ENCODE data around the gene CTBS. TPM values are rescaled to one million over a fixed set of nuclear protein-coding genes. Genes with fewer than 3 reads are reported as not detected.

CTBS gene
- total RNA-seq, 1 experiment from 2014 or later = 10.1 TPM

DNA sequence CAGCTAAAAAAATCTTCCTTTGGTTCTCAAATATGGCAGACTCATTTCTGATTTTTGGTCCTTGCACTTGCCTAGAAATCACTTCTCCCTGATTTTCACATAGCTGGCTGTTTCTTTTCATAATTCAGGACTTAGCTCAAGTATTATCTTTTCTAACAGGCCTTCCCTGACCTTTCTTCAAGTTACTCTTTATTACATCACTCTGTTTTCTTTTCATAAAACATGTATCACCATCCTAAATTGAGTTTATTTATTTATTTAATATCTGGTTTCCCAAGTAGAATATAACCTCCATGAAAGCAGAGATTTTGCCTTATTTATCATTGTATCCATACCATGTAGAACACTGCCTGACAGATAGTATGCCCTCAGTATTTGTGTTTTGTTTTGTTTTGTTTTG is 49.6 kb downstream of the CTBS start (continued):
- TF ChIP-seq, protein P1, sequence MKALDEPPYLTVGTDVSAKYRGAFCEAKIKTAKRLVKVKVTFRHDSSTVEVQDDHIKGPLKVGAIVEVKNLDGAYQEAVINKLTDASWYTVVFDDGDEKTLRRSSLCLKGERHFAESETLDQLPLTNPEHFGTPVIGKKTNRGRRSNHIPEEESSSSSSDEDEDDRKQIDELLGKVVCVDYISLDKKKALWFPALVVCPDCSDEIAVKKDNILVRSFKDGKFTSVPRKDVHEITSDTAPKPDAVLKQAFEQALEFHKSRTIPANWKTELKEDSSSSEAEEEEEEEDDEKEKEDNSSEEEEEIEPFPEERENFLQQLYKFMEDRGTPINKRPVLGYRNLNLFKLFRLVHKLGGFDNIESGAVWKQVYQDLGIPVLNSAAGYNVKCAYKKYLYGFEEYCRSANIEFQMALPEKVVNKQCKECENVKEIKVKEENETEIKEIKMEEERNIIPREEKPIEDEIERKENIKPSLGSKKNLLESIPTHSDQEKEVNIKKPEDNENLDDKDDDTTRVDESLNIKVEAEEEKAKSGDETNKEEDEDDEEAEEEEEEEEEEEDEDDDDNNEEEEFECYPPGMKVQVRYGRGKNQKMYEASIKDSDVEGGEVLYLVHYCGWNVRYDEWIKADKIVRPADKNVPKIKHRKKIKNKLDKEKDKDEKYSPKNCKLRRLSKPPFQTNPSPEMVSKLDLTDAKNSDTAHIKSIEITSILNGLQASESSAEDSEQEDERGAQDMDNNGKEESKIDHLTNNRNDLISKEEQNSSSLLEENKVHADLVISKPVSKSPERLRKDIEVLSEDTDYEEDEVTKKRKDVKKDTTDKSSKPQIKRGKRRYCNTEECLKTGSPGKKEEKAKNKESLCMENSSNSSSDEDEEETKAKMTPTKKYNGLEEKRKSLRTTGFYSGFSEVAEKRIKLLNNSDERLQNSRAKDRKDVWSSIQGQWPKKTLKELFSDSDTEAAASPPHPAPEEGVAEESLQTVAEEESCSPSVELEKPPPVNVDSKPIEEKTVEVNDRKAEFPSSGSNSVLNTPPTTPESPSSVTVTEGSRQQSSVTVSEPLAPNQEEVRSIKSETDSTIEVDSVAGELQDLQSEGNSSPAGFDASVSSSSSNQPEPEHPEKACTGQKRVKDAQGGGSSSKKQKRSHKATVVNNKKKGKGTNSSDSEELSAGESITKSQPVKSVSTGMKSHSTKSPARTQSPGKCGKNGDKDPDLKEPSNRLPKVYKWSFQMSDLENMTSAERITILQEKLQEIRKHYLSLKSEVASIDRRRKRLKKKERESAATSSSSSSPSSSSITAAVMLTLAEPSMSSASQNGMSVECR (CRISPR knock-in tag; IDR thresholded peaks at IDR 0.05; ENCODE audit: borderline replicate concordance) = no peak

DNA sequence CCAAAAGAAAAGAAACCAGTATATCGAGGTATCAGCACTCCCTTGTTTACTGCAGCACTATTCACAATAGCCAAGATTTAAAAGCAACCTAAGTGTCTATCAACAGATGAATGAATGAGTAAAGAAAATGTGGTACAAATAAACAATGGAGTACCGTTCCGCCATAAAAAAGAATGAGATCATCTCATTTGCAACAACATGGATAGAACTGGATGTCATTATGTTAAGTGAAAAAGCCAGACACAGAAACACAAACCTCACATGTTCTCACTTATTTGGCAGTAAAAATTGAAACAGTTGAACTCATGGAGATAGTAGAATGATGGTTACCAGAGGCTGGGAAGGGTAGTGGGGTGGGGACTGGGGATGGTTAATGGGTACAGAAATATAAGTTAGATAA is 63.6 kb downstream of the CTBS start:
- TF ChIP-seq CDX4 (CRISPR knock-in tag; IDR thresholded peaks at IDR 0.05; ENCODE audit: borderline replicate concordance) (no peak), FOXJ3 (CRISPR knock-in tag; IDR thresholded peaks at IDR 0.05; ENCODE audit: borderline replicate concordance) (no peak), ZNF317 (CRISPR knock-in tag; IDR thresholded peaks at IDR 0.05; ENCODE audit: borderline replicate concordance, low read depth) (no peak), TP53 (CRISPR knock-in tag; IDR thresholded peaks at IDR 0.05) (no peak), ETV6 (CRISPR knock-in tag; IDR thresholded peaks at IDR 0.05) (no peak), NFYB (CRISPR knock-in tag; conservative IDR thresholded peaks at IDR 0.05; ENCODE audit: low read depth) (no peak), CREB1 (CRISPR knock-in tag; IDR thresholded peaks at IDR 0.05) (no peak), ZNF425 (CRISPR knock-in tag; conservative IDR thresholded peaks at IDR 0.05) (no peak), GABPB1 (CRISPR knock-in tag; IDR thresholded peaks at IDR 0.05) (no peak), RORB (CRISPR knock-in tag; IDR thresholded peaks at IDR 0.05) (no peak)
- TF ChIP-seq, protein P2, sequence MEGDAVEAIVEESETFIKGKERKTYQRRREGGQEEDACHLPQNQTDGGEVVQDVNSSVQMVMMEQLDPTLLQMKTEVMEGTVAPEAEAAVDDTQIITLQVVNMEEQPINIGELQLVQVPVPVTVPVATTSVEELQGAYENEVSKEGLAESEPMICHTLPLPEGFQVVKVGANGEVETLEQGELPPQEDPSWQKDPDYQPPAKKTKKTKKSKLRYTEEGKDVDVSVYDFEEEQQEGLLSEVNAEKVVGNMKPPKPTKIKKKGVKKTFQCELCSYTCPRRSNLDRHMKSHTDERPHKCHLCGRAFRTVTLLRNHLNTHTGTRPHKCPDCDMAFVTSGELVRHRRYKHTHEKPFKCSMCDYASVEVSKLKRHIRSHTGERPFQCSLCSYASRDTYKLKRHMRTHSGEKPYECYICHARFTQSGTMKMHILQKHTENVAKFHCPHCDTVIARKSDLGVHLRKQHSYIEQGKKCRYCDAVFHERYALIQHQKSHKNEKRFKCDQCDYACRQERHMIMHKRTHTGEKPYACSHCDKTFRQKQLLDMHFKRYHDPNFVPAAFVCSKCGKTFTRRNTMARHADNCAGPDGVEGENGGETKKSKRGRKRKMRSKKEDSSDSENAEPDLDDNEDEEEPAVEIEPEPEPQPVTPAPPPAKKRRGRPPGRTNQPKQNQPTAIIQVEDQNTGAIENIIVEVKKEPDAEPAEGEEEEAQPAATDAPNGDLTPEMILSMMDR (IDR thresholded peaks at IDR 0.05) = no peak

GRCh38 chr1:84510165-84510564 is 64.1 kb downstream of the CTBS start:
- Mint-ChIP-seq H3K4me1 (peaks cover 5% of the 10 kb centered on the region), H3K36me3 (0 out of 2 replicates have a peak, but pooled peaks cover 6% of the 10 kb centered on the region), H3K27me3 (ENCODE audit: low read depth) (no peaks in the 10 kb centered on the region; the same call in 1 of the 2 replicates), H3K27ac (no peak overlapping the region), H3K9me3 (peaks cover 11% of the 10 kb centered on the region), H3K4me3 (no peak overlapping the region)
- ChIA-PET CTCF (no interaction called here), POLR2A (no interaction called here)
- TF ChIP-seq FOXJ3 (CRISPR knock-in tag; IDR thresholded peaks at IDR 0.05; ENCODE audit: borderline replicate concordance) (no peak), NR1H2 (CRISPR knock-in tag; IDR thresholded peaks at IDR 0.05) (no peak), ATF6 (CRISPR knock-in tag; IDR thresholded peaks at IDR 0.05) (no peak)
- TF ChIP-seq, protein P3, sequence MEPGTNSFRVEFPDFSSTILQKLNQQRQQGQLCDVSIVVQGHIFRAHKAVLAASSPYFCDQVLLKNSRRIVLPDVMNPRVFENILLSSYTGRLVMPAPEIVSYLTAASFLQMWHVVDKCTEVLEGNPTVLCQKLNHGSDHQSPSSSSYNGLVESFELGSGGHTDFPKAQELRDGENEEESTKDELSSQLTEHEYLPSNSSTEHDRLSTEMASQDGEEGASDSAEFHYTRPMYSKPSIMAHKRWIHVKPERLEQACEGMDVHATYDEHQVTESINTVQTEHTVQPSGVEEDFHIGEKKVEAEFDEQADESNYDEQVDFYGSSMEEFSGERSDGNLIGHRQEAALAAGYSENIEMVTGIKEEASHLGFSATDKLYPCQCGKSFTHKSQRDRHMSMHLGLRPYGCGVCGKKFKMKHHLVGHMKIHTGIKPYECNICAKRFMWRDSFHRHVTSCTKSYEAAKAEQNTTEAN (CRISPR knock-in tag; IDR thresholded peaks at IDR 0.05) = no peak
- no peak for DNase-seq (ENCODE audit: low spot score)
- ATAC-seq = no peak

More for the DNA sequence above, 63.6 kb downstream of the CTBS start:
- ATAC-seq (no peak), DNase-seq (ENCODE audit: low spot score) (no peak)
- peaks cover 11% of the 10 kb centered on the region for H3K9me3 Mint-ChIP-seq
- no peak overlapping the region for H3K4me3 Mint-ChIP-seq
- no peak overlapping the region for H3K27ac Mint-ChIP-seq
- peaks cover 5% of the 10 kb centered on the region for H3K4me1 Mint-ChIP-seq
- no peaks in the 10 kb centered on the region; the same call in 1 of the 2 replicates for H3K27me3 Mint-ChIP-seq (ENCODE audit: low read depth)
- ChIA-PET CTCF (no interaction called here), POLR2A (no interaction called here)
- H3K36me3 Mint-ChIP-seq = 0 out of 2 replicates have a peak, but pooled peaks cover 6% of the 10 kb centered on the region

Data from WTC11 (cell line).